Activated CD4-positive, alpha-beta T cell treated with anti-CD3 and anti-CD28 coated beads, Interleukin-10, Interleukin-2, amounts not matched to agents 100 ng/mL and 50 ng/mL, durations not matched to agents 16 hours and 8 hours (primary cell): Measurements from ENCODE around the gene CCDC148.

Experiments used
- DNase-seq: peaks from one replicate; pipeline ENCODE4 v3.0.0-alpha.2; 2020

Gene CCDC148

GRCh38 chr2:158456309-158457066 lies at the start of gene CCDC148, which contains the start of gene PKP4:
CCDC148 (minus strand) TSS chr2:158456753; CDS start chr2:158456439, 314 bp downstream.
PKP4 (plus strand) TSS chr2:158456952; CDS start chr2:158533185, 76,233 bp downstream.
- peak; percentile 95 for DNase-seq

- no peak for DNase-seq
Measured at GRCh38 chr2:158505448-158505934, 48.9 kb upstream of the CCDC148 start.

GRCh38 chr2:158504088-158504487 lies 47.5 kb upstream of the CCDC148 start:
- no peak for DNase-seq

DNA sequence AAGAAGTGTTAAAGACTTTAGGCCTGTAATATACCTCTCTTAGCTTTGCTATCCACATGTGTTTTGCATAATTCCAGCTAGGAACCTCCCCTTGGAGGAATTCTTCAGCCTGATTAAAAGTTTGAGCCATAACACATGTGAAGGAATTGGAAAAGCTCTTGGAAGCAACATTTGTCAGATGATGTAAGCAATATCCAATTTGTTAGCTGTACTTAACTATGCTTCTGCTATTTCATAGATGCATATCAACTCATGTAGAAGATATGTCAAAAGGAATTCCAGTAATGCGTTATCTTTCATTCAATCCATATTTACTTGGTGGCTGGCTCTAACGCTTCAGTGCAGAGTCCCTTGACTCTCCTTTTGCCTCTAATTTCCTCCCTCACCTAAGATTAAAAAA lies 46.4 kb upstream of the CCDC148 start:
- DNase-seq = no peak

GRCh38 chr2:158501301-158501700 lies 44.7 kb upstream of the CCDC148 start:
- no peak for DNase-seq

- DNase-seq = no peak
Measured at GRCh38 chr2:158500333-158500732, 43.8 kb upstream of the CCDC148 start.

GRCh38 chr2:158499383-158499782 lies 42.8 kb upstream of the CCDC148 start:
- no peak for DNase-seq

DNA sequence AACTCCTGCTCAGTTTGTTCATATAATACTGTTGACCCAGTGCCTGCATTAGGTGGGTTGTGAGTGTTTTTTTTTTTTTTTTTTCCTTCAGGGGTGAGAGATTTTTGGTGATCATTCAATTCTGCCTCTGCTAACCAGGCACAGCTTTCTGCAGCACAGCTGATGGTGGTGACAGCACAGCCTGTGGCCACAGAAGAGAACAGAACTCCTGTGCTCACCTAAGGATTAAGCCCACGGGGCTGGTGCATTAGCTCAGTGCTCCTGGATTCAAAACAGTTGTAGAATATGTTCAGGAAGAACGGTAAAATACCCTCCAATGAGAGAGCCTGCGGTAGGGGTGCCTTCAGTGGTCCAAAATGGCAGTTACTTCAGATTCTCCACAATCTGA lies 42.2 kb upstream of the CCDC148 start:
- DNase-seq = no peak

DNA sequence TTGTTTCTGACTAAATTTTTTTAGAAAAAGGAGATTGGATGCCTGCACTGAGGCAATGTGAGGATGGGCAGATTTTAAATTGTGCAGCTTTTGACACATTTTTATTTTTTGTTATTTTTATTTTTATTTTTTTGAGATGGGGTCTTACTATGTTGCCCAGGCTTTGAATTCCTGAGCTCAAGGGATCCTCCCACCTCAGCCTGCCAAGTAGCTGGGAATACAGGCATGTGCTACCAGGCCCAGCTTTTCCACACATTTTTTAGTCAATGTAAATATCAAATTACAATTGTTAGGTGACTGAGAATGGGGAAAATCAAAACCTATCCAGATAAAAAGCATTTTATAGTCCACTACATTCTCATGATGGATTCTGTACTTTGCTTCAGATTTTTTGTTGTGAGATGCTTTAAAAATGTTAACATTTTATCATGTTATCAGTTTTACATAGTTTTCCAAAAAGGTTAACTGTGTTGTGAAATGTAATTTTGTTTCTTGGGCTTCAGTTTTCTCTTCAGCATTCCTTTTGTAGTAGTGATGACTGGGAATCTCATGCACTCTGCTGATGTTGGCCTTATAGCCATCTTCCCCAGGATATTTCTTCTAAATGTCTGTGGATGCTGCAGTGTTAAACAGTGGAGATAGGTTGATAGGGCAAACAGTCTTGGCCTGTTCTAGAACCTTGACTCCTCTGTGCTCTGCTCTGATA lies 41.6 kb upstream of the CCDC148 start:
- DNase-seq = no peak

GRCh38 chr2:158497486-158497885 lies 40.9 kb upstream of the CCDC148 start:
- peak; percentile 15 for DNase-seq

DNA sequence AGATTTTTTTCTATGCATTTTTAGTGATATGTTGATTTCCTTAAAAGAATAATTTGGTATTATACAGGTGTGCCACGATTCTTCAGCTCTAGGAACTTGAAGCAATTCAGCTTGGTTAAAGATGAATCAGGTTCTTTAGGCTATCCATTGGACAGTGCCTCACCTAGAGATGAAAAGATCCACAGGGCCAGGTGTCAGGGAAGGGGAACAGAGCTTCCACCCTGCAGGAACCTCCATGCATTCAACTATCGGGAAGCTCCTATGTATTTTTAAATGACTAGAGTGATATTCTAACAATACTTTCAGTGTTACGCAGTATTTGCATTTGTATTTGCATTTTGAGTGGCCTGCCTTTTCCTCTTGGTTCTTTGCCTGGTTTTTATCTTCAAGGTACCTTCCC lies 40.4 kb upstream of the CCDC148 start:
- no peak for DNase-seq

GRCh38 chr2:158495175-158495574 lies 38.6 kb upstream of the CCDC148 start:
- no peak for DNase-seq

DNA sequence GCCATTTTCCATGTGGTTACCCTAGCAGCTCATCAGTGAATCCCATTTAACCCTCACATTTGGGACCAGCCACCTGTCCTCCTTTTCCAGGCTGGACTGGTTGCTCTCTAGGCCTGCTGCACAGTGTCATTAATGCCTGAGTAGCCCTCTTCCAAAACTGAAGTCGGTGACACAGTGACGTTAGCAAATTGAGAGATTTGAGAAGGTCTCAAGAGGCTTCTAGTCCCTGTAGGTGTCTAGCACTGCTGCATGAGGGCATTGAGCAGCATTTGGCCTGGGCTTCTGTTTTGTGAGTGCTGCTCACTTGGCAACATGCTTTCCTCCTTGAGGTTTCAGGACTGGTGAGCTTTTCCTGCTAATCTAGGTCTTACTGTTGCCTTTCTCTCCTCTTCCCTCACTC lies 36.9 kb upstream of the CCDC148 start:
- DNase-seq = no peak

DNA sequence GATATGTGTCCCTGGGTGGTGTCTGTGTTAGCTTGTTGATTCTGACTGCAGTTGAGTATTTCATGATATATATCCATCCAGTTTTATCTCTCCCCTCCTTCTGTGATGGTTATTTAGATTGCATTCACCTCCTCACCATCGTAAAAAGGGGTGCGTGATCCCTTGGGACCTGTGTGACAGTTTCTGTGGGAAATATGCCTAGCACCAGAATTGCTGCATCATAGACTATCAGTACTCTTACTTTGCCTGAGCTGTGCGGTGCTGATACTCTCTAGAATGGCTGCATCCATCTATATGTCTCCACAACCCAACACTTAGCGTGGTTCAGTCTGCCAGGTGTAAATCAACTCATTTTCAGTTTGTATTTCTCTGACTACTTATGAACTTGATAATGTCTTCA lies 34.5 kb upstream of the CCDC148 start:
- no peak for DNase-seq

DNA sequence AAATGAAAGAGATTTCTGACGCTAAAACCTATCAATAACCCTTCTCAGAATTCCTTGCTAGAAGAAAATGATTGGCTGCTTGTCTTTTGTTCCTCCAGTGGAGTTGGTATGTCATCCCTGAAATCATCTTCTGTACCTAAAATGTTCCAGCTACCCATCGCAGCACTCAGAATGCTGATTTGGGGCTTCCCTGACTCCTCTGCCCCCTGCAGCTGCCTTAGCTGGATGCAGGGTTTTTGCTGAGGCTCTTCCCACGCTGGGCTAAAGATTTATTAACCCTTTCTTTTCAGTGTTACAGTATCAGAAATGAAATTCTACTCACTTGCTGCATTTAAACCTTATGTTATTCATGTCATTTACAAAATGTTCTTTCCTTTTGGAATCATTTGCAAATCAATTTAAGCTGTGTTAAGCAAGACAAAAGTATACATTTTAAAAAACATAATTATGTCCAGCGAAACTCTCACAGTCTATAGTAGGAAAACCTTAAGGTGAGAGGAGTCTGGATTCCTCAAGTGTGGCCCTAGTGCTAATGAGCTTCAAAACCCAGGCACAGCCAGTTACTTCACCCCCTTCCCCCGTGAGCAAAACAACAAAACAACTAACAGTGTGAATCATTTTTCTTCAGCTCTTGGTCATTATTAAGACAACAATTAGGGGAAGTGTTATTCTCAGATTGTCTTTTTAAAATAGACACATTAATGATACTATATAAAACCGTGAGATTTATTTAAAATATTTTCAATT lies 33.0 kb upstream of the CCDC148 start:
- DNase-seq = no peak

- no peak for DNase-seq
Measured at GRCh38 chr2:158488442-158489216, 32.1 kb upstream of the CCDC148 start.

- no peak for DNase-seq
Measured at GRCh38 chr2:158487419-158487818, 30.9 kb upstream of the CCDC148 start.

DNA sequence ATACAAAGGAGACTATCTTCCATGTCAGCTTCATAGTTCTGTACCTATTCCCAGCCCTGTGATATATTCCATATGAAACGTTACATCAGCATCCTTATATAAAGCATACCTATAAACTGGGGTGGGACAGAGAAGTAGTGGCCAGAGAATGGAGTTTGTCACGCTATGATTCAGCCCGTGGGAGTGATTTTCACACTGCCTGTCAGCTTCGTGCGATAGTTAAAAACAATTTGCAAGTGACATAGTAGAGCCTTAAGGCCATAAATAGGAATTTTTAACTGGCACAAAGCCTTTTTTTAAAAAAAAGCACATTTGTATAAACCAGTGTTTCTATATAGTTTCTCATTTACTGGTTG lies 30.4 kb upstream of the CCDC148 start:
- DNase-seq = no peak

- DNase-seq = no peak
Measured at GRCh38 chr2:158486150-158486969, 29.8 kb upstream of the CCDC148 start.

DNA sequence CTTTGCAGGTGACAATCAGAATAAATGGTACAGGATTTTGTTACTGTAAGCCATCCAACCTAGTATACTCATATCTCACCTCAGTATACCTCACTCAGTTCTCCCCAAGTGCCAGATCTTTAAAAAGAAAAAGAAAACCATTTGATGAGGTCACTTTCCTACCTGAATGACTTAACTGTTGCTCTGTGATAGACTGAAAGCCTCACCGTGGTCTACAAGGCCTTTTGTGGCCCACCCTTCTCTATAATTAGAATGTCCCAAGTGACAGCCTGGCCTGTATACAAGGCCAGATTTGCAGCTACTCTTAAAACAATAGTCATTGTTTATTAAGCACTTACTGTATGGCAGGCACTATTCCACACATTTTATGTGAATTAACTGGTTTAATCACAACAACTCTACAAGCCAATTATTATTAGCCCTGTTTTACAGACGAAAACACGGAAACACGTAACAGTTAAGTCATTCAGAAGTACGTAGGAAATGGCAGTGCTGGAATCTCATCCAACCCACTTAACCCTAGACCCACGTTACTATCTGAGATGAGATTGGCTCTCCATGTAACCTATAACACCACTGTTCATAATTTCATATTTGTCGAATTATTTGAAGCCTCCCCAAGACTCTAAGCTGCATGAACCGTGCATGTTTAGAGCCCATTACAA lies 28.5 kb upstream of the CCDC148 start:
- DNase-seq = peak; percentile 40

DNA sequence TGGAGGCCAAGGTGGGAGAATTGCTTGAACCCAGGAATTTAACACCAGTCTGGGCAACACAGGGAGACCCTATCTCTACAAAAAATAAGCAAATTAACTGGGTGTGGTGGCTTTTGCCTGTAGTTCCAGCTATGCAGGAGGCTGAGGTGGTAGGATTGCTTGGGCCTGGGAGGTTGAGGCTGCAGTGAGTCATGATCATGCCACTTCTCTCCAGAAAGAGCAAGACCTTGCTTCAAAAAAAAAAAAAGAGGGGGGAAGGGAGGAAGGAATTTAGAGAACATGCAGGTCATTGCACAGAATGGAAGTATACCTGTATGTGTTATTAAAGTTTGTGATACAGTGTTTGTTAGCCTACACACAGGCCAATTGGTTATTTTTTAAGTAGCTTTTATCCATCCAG lies 26.0 kb upstream of the CCDC148 start:
- DNase-seq = no peak
